ENCODE measurements around the gene PANX3. TPM values are rescaled to one million over a fixed set of nuclear protein-coding genes. Genes with fewer than 3 reads are reported as not detected.

Gene PANX3
- total and polyA plus RNA-seq, 2 experiments from 2014 or later = 0.25 TPM; not detected in 1

DNA sequence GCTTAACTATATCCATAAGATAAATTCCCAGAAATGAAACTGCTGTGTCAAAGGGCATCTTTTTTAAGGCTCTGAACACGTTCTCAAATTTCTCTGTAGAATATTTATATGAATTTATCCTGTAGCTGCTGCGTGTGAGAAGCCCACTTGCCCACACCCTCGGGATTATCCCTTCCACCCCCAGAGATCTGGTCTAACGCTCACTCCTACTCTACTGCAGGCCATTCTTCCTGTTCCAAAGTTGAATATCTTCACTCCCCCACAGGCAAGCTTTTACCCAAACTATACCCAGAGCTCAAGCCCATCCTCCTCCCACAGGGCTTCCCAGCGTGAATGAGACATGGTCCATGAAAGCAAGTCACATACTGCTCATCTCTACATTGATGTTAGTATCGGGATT is 37.4 kb downstream of the PANX3 start:
- Histone ChIP-seq H3K36me3 (replicated peaks; ENCODE audit: insufficient read depth, low read depth) (no peaks in the 10 kb centered on the region), H3K27me3 (no peaks in the 10 kb centered on the region), H3K4me1 (ENCODE audit: insufficient read depth) (no peaks in the 10 kb centered on the region), H3K9me3 (ENCODE audit: low read depth) (no peaks in the 10 kb centered on the region), H3K4me3 (no peak overlapping the region), H3K27ac (no peak overlapping the region), H3K79me2 (no peaks in the 10 kb centered on the region), H3K4me2 (no peak overlapping the region), H3K9me2 (replicated peaks; ENCODE audit: insufficient read depth) (no peaks in the 10 kb centered on the region), H2AFZ (no peak overlapping the region), H4K20me1 (ENCODE audit: insufficient read depth, poor library complexity, severe bottlenecking) (no peaks in the 10 kb centered on the region)
- 82% methylated on average over 6 of the region's 6 CpGs for WGBS (ENCODE audit: low lambda C conversion rate, missing lambda C conversion rate)
- TF ChIP-seq EZH2phosphoT487 (IDR thresholded peaks at IDR 0.05; ENCODE audit: low read depth, severe bottlenecking, unreplicated experiment) (no peak), CTCF (IDR thresholded peaks at IDR 0.05; ENCODE audit: poor library complexity) (no peak), EZH2 (IDR thresholded peaks at IDR 0.05; ENCODE audit: borderline replicate concordance) (no peak)
- no peak for DNase-seq (ENCODE audit: low spot score)

DNA sequence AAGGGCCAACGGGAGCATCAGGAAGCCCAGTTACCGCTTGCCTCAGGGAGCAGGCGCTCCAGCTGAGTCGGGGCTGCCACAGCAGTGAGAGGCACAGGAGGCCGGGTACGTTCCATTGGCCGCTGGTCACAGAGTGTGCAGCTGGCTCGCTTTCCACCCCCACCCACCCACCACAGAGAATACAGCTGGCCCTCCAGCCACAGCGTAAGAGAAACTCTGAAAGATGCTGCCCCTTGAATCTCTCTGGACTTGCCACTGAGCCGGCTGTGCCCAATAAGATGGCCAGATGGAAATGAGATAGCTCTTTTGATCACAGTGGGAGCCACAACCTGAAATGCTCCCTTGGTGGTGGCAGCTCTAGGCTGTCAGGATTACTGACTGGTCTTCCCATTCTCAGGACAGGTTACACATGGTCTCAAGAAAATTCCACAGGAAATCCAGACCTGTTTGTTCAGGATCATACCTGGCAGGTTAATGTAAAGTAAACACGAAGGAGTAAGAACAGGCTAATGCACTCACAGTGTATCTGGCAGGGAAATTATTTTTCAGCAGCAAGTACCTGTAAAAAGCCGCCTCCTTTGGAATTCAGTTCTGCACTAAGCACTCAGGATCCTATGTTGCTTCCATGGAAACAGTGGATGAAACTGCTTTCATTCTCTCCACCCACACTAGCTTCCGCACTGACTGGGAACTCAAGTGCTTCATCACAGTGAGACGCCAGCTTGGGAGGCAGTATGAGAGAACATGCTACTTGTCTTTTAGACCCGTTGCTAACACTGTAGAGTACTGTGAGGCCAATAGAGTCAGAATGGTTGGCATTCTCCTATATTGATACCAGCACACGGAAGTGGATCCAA is 45.8 kb downstream of the PANX3 start:
- no peaks in the 10 kb centered on the region for H3K27me3 ChIP-seq
- 65% methylated on average over 16 of the region's 16 CpGs for WGBS (ENCODE audit: low lambda C conversion rate, missing lambda C conversion rate)
- no peak overlapping the region for H3K27ac ChIP-seq
- H3K79me2 ChIP-seq = no peaks in the 10 kb centered on the region
- no peak overlapping the region for H3K4me3 ChIP-seq
- TF ChIP-seq EZH2phosphoT487 (IDR thresholded peaks at IDR 0.05; ENCODE audit: low read depth, severe bottlenecking, unreplicated experiment) (no peak), CTCF (IDR thresholded peaks at IDR 0.05; ENCODE audit: poor library complexity) (no peak), EZH2 (IDR thresholded peaks at IDR 0.05; ENCODE audit: borderline replicate concordance) (no peak)
- no peaks in the 10 kb centered on the region for H4K20me1 ChIP-seq (ENCODE audit: insufficient read depth, poor library complexity, severe bottlenecking)
- no peak overlapping the region for H3K4me2 ChIP-seq
- no peaks in the 10 kb centered on the region for H3K4me1 ChIP-seq (ENCODE audit: insufficient read depth)
- H3K9me2 ChIP-seq (replicated peaks; ENCODE audit: insufficient read depth) = no peaks in the 10 kb centered on the region
- H3K36me3 ChIP-seq (replicated peaks; ENCODE audit: insufficient read depth, low read depth) = no peaks in the 10 kb centered on the region
- no peaks in the 10 kb centered on the region for H3K9me3 ChIP-seq (ENCODE audit: low read depth)
- DNase-seq (ENCODE audit: low spot score) = no peak
- H2AFZ ChIP-seq = no peak overlapping the region

DNA sequence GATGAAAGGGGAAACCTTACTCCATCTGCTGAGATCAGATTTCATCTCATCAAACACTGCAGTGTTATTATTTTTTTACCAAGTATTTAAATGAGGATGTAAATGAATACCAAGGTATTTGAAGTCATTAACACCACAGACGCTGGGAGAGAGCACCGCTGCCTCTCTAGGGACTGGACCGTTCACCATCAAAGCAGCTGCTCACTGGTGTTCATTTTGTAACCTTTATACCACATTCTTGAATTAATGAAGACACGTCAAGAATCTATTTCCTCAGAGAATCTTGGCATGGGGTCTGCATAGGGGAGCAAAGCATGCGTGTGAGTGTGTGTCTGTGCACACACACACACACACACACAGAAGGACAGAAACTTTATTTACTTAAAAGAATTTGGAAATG is 46.7 kb downstream of the PANX3 start:
- Histone ChIP-seq H3K4me1 (ENCODE audit: insufficient read depth) (no peaks in the 10 kb centered on the region), H3K9me2 (replicated peaks; ENCODE audit: insufficient read depth) (no peaks in the 10 kb centered on the region), H2AFZ (no peak overlapping the region), H3K4me2 (no peak overlapping the region), H3K36me3 (replicated peaks; ENCODE audit: insufficient read depth, low read depth) (no peaks in the 10 kb centered on the region), H3K9me3 (ENCODE audit: low read depth) (no peaks in the 10 kb centered on the region), H3K79me2 (no peaks in the 10 kb centered on the region), H3K4me3 (no peak overlapping the region), H3K27me3 (no peaks in the 10 kb centered on the region), H3K27ac (no peak overlapping the region), H4K20me1 (ENCODE audit: insufficient read depth, poor library complexity, severe bottlenecking) (no peaks in the 10 kb centered on the region)
- no peak for TF ChIP-seq EZH2 (IDR thresholded peaks at IDR 0.05; ENCODE audit: borderline replicate concordance)
- TF ChIP-seq EZH2phosphoT487 (IDR thresholded peaks at IDR 0.05; ENCODE audit: low read depth, severe bottlenecking, unreplicated experiment) = no peak
- no peak for TF ChIP-seq CTCF (IDR thresholded peaks at IDR 0.05; ENCODE audit: poor library complexity)
- 82% methylated on average over 5 of the region's 5 CpGs for WGBS (ENCODE audit: low lambda C conversion rate, missing lambda C conversion rate)
- no peak for DNase-seq (ENCODE audit: low spot score)

All from hepatocyte (in vitro differentiated cells).